Germinal center (tissue), 1 donor: ENCODE results near the gene PLXDC2.
A peak's percentile ranks its signal among the peaks of the same experiment; 100 is the strongest.
"Not testable (repeated sequence)": the region's sequence is repeated elsewhere in the genome, so short reads cannot be mapped to it uniquely, and the experiment has no call there.

Experiments
- DNase-seq: peaks from one replicate; pipeline ENCODE4 v3.0.0; 2012; ENCODE audit warnings: mixed read lengths, low spot score

The PLXDC2 gene

DNA sequence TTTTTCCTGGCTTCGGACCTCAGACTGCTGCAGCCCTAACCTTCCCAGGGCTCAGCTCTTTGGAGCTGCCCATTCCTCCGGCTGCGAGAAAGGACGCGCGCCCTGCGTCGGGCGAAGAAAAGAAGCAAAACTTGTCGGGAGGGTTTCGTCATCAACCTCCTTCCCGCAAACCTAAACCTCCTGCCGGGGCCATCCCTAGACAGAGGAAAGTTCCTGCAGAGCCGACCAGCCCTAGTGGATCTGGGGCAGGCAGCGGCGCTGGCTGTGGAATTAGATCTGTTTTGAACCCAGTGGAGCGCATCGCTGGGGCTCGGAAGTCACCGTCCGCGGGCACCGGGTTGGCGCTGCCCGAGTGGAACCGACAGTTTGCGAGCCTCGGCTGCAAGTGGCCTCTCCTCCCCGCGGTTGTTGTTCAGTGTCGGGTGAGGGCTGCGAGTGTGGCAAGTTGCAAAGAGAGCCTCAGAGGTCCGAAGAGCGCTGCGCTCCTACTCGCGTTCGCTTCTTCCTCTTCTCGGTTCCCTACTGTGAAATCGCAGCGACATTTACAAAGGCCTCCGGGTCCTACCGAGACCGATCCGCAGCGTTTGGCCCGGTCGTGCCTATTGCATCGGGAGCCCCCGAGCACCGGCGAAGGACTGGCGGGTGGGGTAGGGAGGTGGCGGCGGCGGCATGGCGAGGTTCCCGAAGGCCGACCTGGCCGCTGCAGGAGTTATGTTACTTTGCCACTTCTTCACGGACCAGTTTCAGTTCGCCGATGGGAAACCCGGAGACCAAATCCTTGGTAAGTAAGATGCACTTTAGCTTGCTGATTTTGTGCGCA lies at the start of gene PLXDC2:
Gene PLXDC2, plus strand, starts transcription at position 22 of the 820 bp plus-strand sequence.
- peak; percentile 3 for DNase-seq

DNA sequence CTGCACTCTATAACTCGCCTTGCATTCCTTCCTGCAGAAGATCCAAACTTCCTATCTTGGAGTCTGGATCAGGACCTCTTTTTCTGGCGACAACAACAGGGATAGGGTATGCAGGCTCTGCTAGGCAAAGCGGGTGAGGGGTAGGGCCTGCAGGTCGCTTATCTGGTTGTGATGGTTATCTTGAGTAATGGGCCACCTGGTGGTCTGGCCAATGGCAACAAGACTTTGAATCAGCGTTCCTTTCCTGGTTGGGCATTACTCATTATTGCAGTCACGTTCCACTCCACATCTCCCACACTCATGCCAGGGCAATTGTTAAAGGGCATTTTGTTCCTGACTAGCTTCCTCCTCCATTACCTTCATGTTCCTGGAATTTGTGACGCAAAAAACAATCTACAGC lies 48.4 kb upstream of the PLXDC2 start:
- DNase-seq, result no peak

DNA sequence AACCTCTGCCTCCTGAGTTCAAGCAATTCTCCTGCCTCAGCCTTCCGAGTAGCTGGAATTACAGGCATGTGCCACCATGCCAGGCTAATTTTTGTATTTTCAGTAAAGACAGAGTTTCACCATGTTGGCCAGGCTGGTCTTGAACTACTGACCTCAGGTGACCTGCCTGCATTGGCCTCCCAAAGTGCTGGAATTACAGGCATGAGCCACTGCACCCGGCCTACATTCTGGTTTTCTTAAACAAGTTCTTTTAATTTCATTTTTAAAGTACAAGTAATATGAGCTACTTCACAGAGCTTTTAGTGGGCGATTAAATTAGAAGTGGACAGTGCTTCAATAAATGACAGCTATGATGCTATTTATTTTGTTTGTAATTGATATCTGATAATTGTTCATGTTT lies 46.4 kb upstream of the PLXDC2 start:
- DNase-seq, result not testable (repeated sequence)

DNA sequence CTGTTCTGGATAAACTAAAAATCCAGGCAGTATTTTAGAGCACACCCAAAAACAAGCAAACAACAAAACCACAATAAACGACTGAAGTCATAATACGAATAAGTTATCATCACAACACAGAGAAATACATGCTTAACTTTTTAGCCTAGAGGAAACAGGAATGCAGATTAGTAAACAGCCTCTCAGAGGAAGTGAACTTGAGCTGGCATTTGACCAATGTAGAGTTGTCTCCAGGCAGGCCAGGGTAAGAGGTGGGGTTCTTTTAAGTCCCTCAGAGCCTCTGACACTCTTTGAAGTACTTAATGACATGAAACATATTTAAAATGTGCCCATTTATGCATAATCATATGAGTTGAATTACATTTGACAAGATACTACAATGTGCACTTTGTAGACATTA lies 43.3 kb upstream of the PLXDC2 start:
- no peak for DNase-seq

DNA sequence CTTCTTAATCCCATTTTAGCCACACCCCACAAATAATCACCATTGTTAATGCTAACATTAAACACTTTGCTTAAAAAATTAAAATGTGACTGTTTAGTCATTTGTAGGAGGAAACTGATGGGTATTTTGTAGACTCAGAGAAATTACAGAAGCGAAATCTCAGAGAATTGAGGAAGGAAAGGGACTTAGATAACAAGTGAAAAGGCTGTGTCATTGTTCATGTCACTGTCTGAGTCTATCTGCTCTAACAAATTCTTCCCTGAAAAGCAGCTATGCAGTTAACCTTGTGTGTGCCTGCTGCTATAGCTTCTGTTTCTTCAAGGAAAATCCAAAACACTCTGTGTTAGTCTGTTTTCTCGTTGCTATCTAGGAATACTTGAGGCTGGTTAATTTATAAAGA lies 40.9 kb upstream of the PLXDC2 start:
- no peak for DNase-seq

DNA sequence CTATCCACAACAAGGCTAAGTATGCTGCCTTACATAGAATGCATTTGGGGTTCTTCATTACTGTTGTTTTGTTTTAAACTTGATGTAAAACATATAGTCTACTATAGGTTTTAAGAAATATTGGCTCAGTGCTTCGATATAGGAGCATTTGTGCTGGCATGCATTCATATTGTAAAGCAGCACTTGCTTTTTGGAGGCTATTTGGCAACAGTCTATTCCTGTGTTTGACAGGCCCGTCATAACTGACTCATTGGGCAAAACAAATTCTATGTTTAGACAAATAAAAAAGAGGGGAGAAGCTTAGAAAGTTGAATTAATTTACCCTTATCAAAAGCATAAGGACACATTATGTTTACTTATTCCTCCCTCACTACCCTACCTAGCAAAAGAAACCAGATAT lies 38.4 kb upstream of the PLXDC2 start:
- DNase-seq, result no peak

DNA sequence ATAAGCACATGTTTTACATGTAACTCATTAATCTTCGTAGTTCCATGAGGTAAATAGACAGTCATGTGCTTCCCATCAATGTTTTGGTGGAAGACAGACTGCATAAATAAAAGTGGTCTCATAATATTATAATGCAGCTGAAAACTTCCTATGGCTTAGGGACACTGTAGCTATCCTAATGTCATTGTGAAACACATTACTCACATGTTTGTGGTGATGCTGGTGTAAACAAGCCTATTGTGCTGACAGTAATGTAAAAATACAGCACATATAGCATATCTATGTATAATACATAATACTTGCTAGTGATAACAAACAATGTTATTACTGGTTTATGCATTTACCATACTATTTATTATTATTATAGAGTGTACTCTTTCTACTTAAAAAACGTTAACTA lies 37.2 kb upstream of the PLXDC2 start:
- DNase-seq, result no peak

DNA sequence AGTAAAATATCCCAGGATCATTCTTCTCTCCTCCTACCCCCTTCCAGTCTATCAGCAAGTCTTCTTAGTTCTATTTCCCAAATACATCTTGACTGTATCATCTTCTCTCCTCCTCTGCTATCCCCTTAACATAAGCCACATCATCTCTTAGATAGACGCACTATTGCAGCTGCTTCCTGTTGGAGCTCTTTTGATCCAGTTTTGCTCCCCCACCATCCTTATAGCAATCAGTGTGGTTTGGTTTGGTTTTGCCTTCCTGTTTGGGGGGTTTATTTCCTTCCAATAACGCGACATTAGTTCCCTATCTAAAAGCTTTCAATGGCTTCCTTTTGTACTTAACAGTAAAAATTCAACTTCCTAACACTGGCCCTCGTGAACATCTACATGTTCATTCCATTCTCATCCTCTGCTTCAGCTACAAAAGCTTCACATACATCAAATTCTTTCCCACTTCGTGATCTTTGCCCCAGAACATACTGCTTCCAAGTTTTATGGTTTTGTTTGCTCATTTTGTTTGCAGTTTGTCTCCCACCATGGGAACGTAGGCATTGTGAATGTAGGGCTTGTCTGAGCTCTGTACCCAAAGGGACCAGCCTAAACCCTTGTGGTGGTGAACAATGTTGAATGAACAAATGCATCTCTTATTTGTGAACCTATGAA lies 33.7 kb upstream of the PLXDC2 start:
- no peak for DNase-seq

DNA sequence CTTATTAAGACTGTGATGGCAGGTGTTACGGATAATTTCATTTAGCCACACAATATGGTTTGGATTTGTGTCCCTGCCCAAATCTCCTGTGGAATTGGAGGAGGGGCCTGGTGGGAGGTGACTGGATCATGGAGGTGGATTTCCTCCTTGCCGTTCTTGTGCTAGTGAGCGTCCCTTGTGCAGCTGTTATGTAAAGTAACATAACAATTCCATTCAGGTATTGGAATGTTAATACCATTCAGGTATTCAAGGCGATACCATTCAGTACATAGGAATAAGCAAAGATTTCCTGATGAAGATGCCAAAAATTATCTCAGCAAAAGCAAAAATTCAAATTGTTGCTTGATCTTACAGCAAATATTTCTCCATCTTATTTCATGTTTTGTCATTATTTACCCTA lies 32.5 kb upstream of the PLXDC2 start:
- no peak for DNase-seq

DNA sequence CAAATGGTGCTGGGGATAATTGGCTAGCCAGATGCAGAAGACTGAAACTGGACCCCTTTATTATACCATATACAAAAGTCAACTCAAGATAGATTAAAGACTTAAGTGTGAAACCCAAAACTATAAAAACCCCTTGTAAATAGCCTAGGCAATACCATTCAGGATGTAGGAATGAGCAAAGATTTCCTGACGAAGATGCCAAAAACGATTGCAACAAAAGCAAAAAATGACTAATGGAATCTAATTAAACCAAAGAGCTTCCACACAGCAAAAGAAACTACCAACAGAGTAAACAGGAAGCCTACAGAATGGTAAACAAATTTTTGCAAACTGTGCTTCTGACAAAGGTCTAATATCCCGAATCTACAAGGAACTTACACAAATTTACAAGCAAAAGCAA lies 30.9 kb upstream of the PLXDC2 start:
- DNase-seq, result no peak

DNA sequence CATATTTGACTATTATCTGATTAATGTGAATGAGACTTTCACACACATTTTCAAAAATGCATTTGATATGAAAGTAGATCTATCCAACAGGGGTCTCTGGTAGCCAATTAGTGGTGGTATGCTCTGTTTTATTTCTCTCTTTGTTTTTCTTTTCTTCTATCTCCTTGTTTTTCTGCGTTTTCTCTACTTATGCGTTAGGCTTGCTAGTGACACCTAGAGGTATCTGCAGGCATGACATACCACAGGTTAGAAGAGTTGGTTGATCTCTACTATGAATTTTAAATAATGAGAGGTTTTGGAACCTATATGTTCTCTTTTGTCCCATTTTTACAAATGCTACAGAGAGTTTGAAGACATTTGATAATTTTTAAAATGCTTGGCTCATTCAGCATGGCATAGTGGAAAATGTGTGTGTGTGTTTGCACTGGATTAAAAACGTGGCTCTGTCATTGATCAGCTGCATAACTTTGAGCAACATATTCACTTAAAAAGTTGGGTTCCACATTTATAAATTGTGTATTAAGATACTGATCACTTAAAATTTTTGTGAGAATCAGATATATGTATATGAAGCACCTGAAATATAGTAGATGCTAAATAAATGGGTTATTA lies 28.1 kb upstream of the PLXDC2 start:
- peak; percentile 4 for DNase-seq

DNA sequence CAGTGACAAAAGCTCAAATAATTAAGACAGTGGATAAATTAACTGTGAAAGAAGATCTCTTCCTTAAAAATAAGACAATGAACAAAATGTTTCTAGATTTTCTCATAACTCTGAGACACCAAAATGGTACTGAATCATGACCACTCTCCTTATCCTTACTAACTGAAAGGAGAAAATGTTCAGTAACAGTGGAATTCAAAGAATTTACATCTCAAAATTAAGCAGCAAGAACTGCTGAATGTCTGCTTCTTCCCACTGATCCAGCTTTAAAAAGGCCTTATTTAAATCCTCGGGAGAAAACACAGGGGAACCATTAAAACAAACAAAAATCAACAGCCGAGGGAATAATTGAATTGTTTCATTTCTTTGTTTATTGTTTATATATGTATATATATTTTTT lies 27.3 kb upstream of the PLXDC2 start:
- no peak for DNase-seq

DNA sequence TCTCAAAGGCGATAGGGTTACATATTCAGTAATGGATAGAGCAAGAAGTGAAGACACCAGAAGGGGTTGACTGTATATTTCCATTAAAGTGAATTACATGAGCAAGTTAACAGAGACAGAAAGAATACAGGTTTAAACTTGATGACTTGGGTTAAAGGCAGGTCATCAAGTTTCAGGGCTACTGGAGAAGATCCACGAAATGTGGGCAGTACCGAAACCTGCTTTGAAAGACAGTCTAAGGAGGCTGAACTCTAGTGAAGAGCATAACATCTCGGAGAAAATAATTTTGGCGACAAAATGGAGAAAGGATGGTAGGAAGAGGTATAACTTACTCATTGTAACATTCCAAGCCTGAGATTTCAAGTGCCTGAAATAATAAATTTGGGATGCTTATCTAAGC lies 26.6 kb upstream of the PLXDC2 start:
- no peak for DNase-seq

DNA sequence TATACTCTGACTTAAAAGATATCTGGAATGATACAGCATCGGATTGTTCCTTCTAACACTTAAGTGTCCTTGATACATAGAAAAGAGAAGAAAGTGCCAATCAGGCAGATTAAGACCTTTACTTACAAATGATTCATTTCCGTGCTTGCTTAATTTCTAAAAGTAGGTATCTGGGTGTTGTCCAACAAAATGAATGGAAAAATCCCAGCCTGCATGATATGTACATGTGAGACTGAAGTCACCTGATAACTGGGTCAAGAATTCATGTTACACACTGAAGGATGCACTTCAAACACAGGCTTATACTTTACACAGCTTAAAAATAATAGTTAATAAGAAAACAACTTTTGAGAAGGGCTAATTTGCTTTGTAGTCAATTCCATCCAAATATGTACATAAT lies 25.2 kb upstream of the PLXDC2 start:
- no peak for DNase-seq

DNA sequence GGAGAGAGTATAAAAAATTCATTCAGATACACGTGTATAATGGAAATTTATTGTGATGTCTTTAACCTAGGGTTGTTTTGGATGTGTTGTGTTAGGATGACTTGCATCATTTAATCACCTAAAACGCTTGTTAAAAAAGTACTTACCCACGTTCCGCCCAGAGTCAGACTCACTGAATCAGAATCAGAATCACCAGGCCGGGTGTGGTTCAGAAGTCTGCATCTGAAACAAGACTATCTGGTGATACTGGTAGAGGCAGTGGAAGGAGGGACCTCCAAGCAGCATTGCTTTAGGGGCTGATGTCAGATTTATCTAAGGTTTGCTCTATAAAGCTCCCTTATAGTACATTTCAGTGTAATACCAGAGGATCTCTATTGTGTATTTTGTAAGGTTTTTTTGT lies 20.5 kb upstream of the PLXDC2 start:
- DNase-seq, result no peak

DNA sequence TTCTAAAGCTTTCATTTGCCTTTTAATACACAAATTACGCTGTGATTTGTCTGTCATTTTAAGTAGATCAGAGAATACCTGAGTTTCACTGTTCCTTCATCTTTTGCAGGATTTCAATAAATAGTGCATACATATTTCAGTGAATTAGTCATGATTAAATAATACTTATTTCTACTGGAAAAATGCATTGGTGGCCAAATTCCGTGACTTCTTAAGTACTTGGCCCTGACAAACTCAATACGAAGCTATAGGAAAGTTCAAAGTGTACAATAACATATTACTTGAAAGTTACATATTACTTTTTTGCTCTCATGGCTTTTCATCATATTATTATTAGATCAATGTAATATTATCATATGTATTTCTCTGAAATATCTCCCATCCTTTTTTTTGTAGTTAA lies 16.1 kb upstream of the PLXDC2 start:
- DNase-seq, result no peak

DNA sequence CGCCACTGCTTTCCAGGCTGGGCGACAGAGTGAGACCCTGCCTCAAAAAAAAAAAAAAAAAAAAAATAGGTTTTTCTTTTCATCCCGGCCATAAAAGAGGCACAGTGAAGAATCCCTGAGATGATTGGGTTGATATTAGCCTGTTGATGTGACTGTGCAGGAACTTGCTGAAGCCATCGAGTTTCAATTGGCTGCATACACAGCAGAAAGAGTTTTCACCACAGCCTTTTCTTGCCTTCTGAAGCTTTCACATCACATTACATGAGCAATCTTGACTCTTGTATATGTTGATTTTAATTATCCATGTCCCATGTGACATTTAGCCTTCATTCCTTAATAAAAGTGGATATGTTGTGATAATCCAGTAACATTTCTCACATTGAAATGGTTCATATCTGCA lies 14.9 kb upstream of the PLXDC2 start:
- no peak for DNase-seq

DNA sequence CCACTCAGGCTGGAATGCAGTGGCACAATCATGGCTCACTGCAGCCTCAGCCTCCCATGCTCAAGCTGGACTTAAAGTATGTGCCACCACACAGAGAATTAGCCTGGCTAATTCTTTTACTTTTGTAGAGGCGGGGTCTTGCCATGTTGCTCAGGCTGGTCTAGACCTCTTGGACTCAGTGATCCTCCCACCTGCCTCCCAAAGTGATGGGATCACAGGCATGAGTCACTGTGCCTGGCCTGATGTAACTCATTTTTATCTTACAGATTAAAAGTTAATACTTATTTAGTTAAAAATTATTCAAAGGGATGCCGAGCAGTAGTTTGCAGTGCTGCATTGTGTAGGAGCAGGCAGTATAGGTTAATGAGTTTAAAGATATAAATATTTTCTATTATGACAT lies 12.6 kb upstream of the PLXDC2 start:
- no peak for DNase-seq

DNA sequence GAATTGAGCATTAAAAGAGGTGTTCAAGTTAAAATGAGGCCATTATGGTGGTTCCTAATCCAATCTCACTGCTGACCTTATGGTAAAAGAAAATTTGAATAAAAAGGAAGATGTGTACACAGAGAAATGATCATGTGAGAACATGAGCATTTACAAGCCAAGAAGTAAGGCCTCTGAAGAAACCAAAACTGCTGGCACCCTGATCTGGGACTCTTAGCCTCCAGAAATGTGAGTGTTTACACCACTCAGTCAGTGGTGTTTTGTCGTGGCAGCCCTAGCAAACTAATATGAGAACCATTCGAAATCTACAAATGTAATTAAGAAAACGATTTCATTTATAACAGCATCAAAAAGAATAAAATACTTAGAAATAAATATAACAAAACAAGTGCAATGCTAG lies 6.8 kb upstream of the PLXDC2 start:
- DNase-seq, result no peak

DNA sequence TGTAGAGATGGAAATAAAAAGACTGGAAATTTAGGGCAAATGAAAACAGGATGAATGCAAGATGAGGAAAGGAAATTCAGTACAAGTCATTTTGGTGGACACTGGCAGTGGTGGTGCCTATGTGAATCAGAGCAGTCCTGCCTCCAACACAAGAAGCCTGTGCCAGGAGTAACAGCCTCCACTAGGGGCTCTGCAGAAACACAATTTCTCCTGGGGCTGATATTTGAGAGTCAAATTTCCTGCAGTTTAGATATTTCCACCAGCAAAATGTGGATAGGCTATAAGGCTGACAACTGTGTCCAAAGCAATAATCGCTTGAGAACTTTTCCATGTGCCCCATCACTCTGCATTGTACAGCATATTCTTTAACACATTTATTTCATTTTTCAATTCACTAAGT lies 4.7 kb upstream of the PLXDC2 start:
- DNase-seq, result no peak

DNA sequence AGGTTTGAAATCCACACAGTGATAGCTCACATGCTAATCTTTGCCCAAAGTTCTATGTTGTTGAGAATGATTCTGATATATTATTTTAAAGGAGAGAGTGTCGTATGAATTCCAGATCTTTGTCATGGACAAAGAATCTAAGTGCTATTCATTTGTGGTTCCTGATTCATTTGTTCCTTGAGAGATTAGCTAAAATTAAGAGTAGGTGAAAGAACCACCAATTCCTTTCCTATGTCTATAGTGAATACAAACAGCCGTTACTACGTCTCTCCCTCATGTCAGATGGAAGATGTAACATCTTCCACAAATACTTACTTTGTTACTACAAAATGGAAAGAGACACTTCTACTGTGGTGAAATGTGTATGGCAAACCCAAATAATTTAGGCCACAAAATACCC lies 3.3 kb upstream of the PLXDC2 start:
- no peak for DNase-seq

DNA sequence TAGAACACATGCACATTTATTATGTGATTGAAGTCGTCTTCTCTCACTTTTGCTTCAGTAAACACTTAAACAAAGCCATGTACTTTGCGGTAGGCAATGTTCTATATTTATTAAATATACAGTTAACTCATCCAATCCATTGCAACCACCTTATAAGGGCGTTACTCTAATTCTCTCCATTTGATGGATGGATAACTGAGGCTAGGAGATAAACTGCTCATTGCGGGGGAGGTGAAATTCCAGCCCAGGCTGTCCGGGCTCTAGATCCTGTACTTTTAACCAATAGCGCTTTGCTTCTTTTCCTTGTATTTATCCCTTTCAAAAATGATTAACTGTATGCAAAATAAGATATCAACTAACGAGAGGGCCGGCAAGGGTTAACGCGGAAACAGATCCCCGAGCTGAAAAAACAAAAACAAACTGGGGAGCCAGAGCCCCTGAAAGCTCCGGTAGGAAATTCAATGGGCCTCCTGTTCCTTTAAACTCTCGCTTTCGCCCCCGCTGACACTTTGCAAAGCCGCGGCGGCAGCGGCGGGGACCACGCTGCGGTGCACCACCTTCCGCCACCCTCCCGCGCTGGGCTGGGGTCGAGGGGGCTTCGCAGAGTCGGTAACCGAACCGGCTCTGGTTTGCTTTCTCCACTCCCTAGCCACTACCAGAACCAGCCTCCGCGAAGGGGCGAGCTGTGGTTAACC lies 1.0 kb upstream of the PLXDC2 start:
- no peak for DNase-seq
